SH-SY5Y (cell line): ENCODE results near the gene FGGY.

Source experiments
- GATA2 ChIP-seq: IDR thresholded peaks from 2 replicates; pipeline ENCODE4 v1.6.1; 2011; ENCODE audit warnings: mild to moderate bottlenecking, low read depth, low read length
- GATA3 ChIP-seq: IDR thresholded peaks from 2 replicates; pipeline ENCODE4 v1.6.1; 2011; ENCODE audit warnings: low read depth, mild to moderate bottlenecking, low read length, moderate library complexity

GRCh38 chr1:59528900-59529299, 232.0 kb downstream of the FGGY start:
- TF ChIP-seq GATA2 (no peak), GATA3 (no peak)
